SHP77 treated with DMSO at 0.1 percent for 48 hours (cell line): ENCODE measurements around the gene COL11A2.

Source experiments
- DNase-seq: peaks from one replicate; lab custom pipeline; 2025; lab: John Stamatoyannopoulos, UW

Gene COL11A2

GRCh38 chr6:33171880-33172687, 20.2 kb downstream of the COL11A2 start:
- DNase-seq: no peak

DNA sequence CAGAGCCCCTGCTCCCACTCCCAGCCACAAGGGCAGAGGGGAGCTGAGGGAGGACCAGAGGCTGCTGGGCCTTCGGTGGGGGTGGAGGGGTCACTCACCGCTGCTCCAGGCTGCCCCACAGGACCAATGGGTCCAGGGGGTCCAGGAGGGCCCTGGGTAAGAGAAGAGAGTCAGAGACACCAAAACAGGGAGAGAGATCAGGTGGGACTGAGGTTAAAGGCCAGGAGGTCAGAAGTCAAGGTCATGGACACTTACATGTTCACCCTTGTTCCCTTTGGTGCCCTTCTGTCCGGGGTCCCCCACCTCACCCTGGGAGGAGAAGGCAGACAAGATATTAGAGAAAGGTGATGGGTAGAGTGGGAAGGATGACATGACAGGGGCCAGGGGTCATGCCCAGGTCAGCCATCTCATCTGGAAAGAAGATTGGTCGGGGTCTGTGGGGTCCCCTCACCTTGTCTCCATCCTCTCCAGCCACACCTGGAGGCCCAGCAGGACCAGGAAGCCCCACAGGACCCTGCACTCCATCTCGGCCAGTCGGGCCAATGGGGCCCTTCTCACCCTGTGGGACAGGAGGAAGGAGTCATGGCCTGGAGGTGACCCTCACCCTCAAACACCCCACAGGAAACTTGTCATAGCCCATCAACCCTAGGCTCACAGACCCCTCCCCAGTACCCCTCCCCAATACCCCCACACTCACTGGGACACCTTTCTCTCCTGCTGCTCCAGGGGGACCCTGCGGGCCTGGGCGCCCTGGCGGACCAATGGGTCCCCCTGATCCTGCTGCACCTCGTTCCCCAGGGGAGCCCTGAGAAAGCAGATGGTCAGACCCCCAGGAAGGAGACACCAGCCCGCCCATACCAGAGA, 21.0 kb downstream of the COL11A2 start:
- no peak for DNase-seq

DNA sequence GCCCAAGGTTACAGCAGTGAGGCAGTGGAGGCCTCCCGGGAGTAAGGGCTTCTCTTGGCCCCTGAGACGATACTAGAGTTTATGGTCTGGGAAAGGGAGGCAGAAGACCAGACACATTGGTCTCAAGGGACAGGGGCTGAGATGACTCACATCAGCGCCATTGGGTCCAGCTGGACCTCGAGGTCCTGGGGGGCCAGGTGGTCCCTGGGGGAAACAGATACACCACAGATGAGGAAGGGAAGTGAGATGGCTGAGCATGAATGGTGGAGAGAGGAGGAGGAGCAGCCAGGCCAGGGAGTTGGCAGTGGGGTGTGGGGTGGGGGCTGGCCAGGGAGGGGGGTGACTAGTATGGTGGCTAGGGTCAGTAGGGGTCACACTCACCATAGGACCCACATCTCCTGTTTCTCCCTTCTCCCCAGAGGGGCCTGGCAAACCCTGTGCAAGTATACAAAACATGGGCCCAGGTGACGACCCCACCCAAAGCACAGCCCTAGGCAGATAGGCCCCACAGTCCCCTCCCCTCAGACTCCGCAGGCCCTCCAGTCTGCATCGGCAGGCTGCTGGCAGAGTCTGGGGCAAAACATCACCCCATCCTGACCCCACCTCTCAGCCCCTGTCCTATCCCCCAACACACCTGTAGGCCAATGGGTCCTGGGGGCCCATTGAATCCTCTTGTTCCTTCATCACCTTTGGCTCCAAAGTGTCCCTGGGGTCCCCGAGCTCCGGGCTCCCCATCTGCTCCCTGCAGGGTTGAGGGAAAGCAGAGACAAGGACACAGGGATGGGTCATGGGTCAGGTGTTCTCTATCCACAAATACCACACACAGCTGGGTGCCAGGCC, 21.9 kb downstream of the COL11A2 start:
- no peak for DNase-seq

- no peak for DNase-seq
Observed at GRCh38 chr6:33169291-33170175, 22.7 kb downstream of the COL11A2 start.

DNA sequence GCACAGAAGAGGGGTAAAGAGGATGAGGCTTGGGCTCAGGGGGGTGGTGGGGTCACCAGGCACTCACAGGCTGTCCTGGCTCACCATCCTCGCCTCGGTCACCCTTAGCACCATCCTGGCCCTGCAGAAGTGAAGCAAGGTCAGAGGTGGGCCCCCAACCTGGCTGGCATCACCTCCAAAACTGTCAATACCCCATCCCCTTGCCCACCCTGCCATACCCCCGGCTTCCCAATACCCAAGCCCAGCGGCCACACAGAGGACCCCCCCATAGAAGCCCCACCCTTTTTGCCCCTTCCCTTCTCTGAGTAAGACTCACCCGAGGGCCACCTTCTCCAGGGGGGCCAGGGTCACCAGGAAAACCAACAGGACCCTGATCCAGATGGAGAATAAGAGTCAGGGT, 23.6 kb downstream of the COL11A2 start:
- no peak for DNase-seq

DNA sequence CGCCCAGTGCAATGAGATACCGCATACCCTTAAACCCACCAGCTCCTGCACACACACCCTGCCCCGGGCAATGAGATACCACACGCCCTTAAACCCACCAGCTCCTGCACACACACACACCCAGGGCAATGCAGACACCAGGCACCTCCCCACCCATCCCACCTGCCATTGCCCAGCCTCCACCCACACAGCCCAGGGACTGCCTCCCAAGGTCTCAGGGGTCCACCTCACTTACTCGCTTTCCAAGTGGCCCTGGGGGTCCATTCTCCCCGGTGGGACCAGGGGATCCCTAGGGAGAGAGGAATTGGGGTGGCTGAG, 24.0 kb downstream of the COL11A2 start:
- DNase-seq: no peak

- DNase-seq: no peak
Observed at GRCh38 chr6:33167374-33168283, 24.6 kb downstream of the COL11A2 start.

DNA sequence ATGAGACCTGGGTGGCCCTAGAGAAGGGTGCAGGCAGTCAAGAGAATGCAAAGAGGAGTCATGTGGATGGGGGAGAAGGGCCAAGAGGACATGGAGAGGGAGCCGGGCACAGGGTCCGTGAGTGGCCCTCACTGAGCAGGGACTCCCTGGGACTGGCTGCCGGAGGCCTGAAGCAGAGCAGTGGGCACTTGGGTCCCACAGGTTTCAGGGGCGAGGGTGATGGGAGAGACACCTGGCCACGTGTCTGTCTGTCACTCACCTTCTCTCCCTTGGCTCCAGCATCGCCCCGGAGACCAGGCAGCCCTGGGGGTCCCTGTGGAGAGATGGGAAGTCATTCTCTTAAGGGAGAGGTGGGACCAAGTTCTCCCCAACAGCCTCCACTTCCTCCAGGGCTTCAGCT, 25.5 kb downstream of the COL11A2 start:
- no peak for DNase-seq

GRCh38 chr6:33166363-33166762, 25.9 kb downstream of the COL11A2 start:
- no peak for DNase-seq

DNA sequence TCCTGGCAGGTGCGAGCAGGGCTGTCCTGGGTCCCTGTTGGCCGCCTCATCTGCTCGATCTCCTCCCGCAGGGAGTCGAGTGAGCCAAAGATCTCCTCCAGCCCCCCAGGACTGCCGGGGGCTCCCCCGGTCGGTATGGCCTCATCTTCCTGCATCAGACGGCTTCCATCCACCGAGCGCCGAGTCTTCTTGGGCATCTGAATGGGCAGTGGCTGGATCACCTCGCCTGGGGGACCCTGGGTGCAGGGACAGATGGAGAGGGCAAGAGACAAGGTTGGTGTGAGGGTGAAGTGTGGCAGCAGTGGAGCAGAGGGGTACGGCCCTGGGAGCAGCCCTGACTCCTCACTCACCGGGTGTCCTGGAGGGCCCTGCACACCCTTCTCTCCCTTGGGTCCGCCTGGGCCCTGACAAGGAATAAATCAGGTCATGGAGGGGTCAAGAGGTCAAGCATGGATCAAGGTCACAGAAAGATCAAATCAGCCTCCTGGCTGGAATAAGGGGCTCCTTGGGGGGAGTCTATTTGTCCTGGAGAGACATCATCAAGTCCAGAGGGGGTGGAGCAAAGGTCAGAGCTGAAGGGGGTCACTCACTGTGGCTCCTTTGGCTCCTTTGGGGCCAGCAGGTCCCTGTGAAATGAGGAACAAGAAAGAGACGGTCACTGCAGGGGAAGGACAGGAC, 26.5 kb downstream of the COL11A2 start:
- DNase-seq: no peak

DNA sequence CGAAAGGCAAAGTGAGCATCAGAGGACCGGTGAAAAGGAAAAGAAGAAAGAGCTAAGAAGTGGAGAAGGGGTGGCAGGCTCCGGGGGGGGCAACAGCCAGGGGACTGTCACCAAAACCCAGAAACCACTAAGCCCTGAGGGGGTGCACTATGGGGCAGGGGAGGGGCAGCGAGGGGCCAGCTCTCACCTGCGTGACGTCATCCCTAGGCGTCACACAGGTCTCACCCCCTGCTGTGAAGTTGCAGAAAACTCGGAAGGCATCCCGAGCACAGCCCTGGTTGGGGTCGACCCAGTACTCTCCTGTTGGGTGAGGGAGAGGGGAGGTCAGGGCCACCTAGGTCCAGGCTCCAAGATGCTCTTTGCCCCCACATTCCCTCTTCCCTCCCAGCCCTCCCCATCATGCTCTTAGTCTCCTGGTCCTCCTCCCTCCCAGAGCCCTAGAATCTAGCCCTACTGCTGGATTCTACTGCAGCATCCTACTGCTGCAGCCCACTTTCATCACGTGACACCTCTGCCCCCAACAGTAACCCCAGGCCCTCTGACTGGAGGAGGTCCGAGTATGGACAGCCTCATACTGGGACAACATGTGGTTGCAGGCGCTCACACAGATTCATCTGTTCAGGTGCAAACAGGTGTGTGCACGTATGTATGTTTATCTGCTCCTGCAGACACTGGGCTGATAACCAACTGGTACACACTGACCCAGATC, 27.4 kb downstream of the COL11A2 start:
- no peak for DNase-seq

DNA sequence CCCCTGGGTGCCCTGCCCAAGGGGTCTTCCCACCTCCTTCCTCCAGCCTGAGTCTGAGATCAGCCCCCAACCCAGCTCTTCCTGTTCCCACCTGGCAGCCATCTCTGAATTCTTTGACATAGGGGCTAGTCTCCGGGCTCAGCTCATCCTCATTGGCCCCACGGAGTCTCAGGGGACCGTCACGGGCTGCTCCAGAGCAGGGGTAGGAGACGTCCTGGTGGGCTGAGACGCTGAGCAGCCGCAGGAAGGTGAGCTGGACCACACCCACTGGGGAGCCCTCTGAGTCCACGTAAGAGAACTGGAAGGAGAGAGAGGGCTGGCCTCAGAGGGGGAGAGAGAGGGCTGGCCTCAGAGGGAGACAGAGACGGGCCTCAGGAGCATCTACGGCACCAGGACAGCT, 28.1 kb downstream of the COL11A2 start:
- no peak for DNase-seq

DNA sequence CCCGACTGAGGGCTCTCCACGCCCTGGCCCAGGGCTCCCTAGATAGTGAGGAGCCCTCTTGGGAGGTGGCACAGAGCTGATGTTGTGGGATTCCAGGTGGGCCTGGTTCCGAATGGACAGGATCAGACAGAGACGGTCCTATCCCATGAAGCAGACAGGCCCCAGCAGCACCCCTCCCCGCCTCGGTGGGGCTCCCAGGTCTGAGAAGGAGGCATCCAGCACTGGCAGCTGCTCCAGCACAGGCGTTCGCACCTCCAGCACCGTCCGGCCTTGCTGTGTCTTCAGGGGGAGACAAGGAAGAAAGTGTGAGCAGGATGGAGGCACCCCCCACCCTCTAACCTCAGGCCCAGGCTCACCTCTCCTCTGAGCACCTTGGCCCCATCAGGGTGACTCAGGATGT, 28.7 kb downstream of the COL11A2 start:
- DNase-seq: no peak

GRCh38 chr6:33161354-33162331, 30.6 kb downstream of the COL11A2 start:
- DNase-seq: no peak

- DNase-seq: no peak
Observed at GRCh38 chr6:33160728-33161344, 31.4 kb downstream of the COL11A2 start.

GRCh38 chr6:33160096-33160495, 32.2 kb downstream of the COL11A2 start:
- DNase-seq: no peak

GRCh38 chr6:33156964-33157363, 35.3 kb downstream of the COL11A2 start:
- DNase-seq: no peak

- DNase-seq: no peak
Observed at GRCh38 chr6:33156561-33156960, 35.7 kb downstream of the COL11A2 start.
